ENCODE measurements around the gene STK16.
"Not testable (repeated sequence)": the region's sequence is repeated elsewhere in the genome, so short reads cannot be mapped to it uniquely, and the experiment has no call there.

Gene STK16

GRCh38 chr2:219247678-219248642 lies 2.7 kb downstream of the STK16 start:
- DNase-seq, result no peak

DNA sequence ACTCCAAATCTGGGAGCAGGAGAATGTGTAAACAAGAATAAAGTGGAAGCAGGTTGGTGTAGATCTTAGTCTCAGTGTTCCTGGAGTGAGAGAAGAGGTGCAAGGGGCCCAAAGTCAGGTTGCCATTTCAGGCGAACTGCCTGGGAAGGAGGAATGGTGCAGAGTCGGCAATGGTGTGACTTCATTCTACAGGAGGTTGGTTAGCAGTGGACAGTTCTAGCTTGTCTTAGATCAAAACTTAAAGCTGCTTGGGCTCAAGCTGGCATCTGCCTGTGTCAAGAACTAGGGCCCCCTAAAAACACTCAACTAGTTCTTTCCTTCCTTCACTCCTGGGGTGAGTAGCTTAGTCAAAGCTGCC lies 3.5 kb downstream of the STK16 start:
- no peak for DNase-seq

DNA sequence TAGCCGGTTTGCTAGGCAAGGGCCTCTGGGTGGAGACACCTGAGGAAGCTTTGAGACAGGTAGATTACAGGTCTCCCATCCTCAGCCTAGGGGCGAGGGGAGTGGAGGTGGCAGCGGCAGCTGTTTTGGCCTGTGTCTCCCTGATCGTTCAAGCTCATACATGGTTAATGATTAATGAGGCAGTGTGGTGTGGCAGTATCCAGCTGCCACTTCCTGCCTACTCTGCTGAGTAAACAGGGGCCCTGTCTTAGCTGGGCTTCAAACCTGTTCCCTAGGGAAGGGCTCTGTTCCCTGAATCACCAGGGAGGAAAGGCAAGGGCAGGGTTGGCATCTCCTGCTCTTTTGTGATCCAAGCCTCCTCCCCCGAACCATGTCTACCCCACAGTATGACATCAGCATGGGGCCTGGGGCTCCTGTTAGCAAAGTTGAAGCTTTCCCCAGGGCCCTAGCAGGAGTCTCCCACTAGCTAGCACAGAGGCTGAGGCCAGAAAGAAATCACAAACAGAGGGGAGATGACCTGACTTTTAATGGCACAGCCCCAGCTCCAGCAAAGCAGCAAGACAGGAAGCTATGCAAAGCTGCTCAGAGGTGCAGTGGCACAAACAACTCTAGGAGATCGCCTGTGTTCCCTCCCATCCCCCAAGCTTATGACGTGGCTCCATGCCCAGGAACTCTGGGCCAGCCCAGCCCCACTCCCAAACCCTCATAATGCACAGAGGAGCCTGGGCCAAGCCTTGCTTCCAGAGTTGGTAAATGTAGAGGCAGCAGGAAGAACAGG lies 4.1 kb downstream of the STK16 start:
- DNase-seq, result no peak

DNA sequence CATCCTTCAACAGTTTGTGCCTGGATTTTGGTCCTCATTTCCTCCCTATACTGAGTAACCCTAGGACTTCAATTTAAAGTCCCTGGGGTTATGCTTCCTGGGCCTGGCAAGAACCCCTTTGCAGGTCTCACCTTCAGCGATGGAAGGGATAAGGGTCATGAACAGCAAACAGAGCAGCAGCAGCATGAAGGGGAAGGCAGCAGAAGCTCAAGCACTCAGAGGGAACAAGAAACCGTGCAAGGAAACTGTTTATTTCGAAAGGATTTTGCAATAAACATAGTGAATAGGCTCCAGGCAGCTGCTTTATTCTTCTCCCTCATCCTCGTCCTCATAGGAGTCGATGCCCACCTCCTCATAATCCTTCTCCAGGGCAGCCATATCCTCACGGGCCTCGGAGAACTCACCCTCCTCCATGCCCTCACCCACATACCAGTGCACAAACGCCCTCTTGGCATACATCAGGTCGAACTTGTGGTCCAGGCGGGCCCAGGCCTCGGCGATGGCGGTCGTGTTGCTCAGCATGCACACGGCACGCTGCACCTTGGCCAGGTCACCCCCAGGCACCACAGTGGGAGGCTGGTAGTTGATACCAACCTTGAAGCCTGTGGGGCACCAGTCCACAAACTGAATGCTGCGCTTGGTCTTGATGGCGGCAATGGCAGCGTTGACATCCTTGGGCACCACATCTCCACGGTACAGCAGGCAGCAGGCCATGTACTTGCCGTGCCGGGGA lies 4.9 kb downstream of the STK16 start:
- DNase-seq, result no peak

DNA sequence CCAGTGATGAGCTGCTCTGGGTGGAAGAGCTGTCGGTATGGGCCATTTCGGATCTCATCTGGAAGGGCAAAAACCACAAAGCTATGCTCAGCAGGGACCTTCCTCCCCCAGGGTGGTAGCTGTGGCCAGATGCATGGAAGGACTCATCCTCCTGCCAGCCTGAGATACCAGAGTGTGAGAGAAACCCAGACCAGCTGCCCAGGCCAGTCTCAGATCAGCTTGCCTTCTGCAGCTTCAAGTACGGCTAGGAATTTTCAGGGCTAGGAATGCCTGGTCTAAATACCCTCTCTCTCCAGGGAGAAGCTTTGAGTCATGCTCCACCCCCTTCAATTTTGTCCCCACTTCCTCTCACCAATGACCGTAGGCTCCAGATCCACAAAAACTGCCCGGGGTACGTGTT lies 6.4 kb downstream of the STK16 start:
- DNase-seq, result no peak

GRCh38 chr2:219252084-219252483 lies 6.8 kb downstream of the STK16 start:
- no peak for DNase-seq

- no peak for DNase-seq
Observed at GRCh38 chr2:219252570-219252899, 7.3 kb downstream of the STK16 start.

DNA sequence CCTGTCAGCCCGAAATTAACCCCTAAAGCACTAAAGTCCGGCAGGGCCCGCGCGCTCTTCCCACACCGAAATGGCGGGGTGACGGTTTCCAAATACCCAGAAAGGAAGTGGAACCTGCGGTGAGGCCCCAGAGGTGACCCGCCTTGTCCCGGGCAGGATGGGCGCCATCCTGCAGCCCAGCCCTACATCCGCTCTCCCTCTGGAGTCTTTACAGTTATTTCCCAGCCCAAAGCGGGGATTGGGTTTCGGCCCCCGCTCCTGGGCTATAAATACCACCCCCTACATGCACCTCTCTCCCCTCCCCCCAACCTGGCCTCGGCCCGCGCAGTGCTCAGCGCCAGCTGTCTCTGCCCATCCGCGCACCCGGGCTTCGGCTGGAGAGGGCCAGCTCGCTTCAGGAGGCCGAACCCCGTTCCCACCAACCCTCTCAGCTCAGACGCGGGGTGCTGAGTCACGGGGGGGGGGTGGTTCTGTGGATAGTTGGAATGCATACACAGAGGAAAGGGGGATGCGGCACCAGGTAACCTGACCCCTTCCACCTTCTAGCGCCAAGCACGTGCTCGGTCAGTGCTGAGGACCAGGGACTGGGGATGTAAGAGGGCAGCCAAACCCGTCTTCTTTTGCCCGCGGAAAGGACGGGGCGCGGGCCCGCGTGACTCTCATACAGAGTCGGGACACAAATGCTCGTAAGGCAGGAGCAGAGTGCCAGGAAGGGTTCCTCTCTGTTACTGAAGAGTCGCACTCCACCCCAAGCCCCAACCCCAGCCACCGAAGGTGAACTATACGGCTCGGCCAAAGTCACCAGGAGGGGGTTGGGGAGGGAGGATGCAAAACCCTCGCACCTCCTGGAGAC lies 7.8 kb downstream of the STK16 start, which contains the start of gene TUBA4B:
TSS of gene TUBA4B (plus strand) at position 344 of the 853 bp plus-strand sequence. CDS start at position 509, 165 bp downstream.
- no peak for DNase-seq

GRCh38 chr2:219253753-219254589 lies 8.7 kb downstream of the STK16 start, which contains the start of gene TUBA4A:
Gene TUBA4A, minus strand, starts transcription at chr2:219253918. Its CDS starts 60 bp downstream, at chr2:219253858.
- peak; percentile 29 to 46 for DNase-seq

GRCh38 chr2:219254590-219255201 lies 9.4 kb downstream of the STK16 start:
- no peak for DNase-seq

GRCh38 chr2:219258942-219259341 lies 13.7 kb downstream of the STK16 start:
- not testable (repeated sequence) for DNase-seq

DNA sequence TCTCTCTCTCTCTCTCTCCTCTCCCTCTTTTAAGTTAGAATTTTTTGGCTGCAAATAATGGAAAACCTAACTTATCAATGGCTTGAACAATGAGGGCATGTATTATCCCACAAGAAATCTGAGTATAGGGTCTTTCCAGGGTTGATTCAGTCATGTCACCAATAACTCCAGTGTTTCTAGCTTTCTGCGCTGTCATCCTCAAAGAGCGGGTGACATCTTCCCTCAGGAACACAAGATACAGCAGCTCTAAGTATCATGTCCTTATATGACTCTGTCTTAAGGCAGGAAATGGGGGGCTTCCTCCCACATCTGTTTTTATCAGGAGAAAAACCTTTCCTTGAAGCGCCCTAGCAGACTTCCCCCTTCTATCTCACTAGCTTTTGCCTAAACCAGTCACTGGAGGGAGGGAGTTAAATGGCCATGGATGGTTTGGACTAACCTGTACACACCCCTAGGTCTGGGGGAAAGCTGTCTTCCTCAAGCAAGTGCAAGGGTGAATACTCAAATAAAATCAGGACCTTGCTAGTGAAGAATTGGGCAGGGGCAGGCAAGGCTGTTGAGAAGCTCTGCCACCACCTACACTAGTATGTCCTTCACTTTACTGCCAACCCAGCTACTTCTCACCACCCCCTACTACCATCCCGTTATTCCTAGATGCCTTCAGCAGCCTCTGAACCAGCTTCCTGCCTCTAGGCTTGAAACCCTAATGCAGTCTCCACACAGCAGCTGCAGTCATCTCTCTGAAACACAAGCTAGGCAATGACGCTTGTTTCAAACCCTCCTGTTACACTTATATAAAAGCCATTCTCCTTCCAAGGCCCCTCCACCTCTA lies 16.0 kb downstream of the STK16 start:
- DNase-seq, result no peak

GRCh38 chr2:219266232-219266631 lies 21.0 kb downstream of the STK16 start:
- DNase-seq, result no peak

GRCh38 chr2:219266886-219267285 lies 21.6 kb downstream of the STK16 start:
- no peak for DNase-seq

GRCh38 chr2:219268294-219268693 lies 23.0 kb downstream of the STK16 start:
- no peak for DNase-seq

DNA sequence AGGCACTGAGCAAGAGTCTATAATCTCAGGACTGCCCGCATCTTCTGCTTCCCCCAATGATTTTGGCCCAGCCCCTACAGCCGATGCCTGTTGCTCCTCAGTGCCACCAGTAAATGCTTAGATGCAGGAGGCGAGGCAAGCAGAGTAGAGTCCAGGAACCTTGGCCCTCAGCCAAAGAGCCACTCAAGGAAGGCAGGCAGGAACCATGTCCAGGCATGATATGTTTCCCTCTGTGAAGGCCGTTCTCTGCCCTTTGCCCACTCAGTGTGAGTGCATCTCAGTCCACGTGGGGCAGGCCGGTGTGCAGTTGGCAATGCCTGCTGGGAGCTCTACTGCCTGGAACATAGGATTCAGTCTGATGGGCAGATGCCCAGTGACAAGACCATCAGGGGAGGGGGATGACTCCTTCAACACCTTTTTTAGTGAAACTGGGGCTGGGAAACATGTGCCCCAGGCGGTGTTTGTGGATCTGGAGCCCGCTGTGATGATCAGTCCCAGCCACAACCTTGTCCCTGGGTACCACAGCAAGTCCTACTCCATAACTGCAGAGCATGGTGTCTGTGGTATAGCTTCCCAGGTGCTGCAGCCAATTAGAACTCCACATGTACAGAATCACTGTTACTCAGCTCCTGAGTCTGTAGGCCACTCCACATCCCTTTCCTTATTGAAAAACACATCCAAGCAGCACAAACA lies 24.2 kb downstream of the STK16 start:
- DNase-seq, result peak; percentile 3 to 14

DNA sequence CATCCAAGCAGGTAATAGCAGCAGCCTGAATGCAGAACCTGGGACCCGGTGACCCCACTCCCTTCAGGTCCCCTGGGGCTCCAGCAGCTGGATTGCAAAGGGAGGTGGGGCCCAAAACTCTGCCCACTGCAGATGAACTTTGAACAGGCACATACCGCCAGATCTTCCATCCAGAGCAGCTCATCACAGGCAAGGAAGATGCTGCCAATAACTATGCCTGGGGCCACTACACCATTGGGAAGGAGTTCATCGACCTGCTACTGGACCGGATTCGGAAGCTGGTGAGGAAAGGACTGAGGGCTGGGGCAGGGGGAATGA lies 24.7 kb downstream of the STK16 start:
- DNase-seq, result no peak

- DNase-seq, result no peak
Observed at GRCh38 chr2:219271021-219271420, 25.7 kb downstream of the STK16 start.

DNA sequence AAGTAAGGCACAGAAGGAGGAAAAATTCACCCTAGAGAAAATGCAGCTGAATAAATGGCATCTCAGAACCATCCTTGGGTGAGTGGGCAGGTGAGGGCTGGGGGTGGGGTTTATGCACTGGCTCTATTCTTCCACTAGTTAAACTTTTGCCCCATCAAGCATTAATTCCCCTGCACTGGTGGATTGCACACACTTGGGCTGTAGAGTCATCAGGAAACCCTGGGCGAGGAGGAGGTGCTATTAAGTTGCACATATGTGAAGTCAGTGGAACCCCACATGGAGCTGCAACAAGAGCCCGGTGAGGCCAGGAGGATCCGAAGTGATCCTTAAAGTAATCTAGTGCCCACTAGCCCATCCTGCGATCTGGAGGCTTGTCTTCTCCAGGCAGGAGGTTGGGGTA lies 27.1 kb downstream of the STK16 start:
- DNase-seq, result no peak
